AG04449 (cell line): Measurements from ENCODE around the gene H1-8.

Source experiments
- CTCF ChIA-PET: fragments of 350-600 bp; formaldehyde crosslinking; extraction: SDS; loops from one replicate; lab custom pipeline; 2021; ENCODE audit warnings: antibody characterized with exemption; lab: Yijun Ruan, JAX
- POLR2A ChIA-PET: fragments of 400-600, 350-600 bp; formaldehyde crosslinking; extraction: SDS; loops from one replicate; lab custom pipeline; 2020; ENCODE audit warnings: antibody characterized with exemption, inconsistent platforms; lab: Yijun Ruan, JAX
- DNase-seq: peaks from one replicate; pipeline ENCODE4 v3.0.0-alpha.2; 2010; ENCODE audit warnings: low read depth, low spot score
- H3K4me3 ChIP-seq: 2 replicates; pipeline ENCODE4 v1.5.1; 2011; ENCODE audit warnings: low read depth, mild to moderate bottlenecking, control low read depth, low read length
- TF ChIP-seq, protein P1 (sequence below): IDR thresholded peaks from one replicate; pipeline ENCODE4 v1.5.1; 2011; ENCODE audit warnings: mild to moderate bottlenecking, moderate library complexity, low read length, control low read depth, inconsistent platforms; ENCODE audit not compliant: insufficient read depth; ENCODE audit errors: missing control alignments

H1-8 gene

DNA sequence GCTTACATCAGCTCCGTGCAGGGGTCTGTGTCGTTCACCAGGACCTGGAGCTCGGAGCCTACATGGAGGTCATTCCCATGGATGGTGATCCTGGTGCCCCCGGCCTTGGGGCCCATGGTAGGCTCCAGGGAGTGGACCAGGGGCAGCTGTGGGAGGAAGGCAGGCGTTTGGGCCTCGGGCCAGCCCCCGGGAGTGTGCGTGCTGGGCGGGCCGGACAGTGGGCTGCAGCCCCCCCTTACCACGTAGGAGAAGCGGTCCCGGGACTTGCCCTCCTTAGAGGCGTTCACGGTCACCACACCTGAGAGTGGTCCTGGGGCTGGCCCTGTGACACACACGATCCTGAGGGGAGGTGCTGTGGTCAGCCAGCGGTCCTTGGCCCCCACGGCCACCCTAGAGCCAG lies 29.6 kb downstream of the H1-8 start:
- CTCF ChIA-PET: no interaction called here
- POLR2A ChIA-PET: no interaction called here
- TF ChIP-seq, protein P1, sequence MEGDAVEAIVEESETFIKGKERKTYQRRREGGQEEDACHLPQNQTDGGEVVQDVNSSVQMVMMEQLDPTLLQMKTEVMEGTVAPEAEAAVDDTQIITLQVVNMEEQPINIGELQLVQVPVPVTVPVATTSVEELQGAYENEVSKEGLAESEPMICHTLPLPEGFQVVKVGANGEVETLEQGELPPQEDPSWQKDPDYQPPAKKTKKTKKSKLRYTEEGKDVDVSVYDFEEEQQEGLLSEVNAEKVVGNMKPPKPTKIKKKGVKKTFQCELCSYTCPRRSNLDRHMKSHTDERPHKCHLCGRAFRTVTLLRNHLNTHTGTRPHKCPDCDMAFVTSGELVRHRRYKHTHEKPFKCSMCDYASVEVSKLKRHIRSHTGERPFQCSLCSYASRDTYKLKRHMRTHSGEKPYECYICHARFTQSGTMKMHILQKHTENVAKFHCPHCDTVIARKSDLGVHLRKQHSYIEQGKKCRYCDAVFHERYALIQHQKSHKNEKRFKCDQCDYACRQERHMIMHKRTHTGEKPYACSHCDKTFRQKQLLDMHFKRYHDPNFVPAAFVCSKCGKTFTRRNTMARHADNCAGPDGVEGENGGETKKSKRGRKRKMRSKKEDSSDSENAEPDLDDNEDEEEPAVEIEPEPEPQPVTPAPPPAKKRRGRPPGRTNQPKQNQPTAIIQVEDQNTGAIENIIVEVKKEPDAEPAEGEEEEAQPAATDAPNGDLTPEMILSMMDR: no peak
- DNase-seq: no peak
- no peak overlapping the region for H3K4me3 ChIP-seq

DNA sequence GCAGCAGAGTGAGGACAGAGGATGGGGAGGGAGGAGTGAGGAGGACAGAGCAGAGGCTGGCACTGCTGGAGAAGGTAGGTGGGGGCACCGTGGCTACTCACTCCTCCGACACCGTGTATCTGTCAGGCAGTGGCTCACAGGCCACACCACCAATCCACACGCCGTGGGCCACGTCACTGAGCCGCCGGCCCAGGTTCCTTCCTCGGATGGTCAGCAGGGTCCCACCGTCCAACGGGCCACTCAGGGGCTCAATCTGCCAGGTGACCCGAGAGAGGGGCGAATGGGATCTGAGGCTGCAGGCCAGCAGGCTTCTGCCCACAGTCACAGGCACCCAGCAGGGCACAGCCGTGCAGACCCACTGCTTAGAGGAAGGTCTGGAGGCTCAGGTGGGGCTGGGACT lies 30.5 kb downstream of the H1-8 start:
- TF ChIP-seq, protein P1: no peak
- POLR2A ChIA-PET: no interaction called here
- no peak for DNase-seq

DNA sequence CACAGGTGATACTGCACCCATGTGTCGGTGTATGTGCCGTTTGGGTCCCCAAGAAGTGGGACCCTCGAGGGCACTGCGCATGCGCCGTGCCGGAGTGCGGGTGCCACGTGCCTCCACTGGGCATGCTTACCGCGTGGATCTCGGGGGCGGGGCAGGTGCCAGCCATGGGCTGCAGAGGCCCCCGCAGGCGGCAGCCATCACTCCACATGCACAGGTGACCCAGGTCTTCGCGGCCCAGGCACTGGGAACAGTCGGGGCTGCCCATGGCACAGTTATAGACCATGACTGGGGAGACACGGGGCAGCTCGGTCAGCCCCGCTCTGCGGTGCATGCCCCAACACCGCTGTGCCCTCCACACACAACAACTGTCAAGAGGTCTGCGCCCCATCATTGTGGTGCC lies 31.2 kb downstream of the H1-8 start:
- ChIA-PET POLR2A (no interaction called here), CTCF (no interaction called here)
- no peak overlapping the region for H3K4me3 ChIP-seq
- TF ChIP-seq, protein P1: no peak
- DNase-seq: no peak

More for the DNA sequence above, 30.5 kb downstream of the H1-8 start:
- CTCF ChIA-PET: no interaction called here
- no peak overlapping the region for H3K4me3 ChIP-seq

DNA sequence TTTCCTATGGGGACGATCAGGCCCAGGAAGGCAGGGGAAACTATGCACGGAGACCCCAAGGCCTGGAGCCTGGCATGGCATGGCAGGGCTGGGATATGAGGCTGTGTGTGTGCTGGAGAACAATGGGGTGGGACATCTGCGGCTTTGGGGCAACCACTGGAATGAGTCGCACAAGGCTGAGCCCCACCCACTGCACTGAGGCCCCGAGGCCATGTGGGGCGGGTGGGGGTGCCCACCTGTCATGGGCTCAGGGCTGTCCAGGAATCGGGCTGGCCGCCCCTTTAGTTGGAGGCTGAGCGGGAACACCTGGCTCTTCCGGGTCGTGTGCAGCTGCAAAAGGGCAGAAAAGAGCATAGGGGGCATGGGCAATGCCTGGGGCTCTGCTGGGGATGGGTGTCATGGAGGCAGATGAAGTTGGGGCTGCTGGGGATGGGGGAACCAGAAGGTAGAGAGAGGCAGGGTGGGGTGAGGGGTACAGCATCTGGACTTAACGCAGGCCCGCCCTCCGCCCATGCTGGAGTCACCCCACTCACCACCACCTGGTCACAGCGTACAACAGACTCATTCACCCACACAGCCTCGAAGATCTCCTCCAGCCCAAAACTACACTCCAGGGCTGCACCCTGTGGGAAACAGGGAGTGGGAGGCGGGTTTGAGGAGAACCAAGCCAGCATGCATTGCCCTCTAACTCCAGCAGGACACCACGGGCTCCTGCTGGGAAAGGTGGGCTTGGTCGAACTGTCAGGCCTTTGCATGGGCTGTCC lies 32.4 kb downstream of the H1-8 start:
- ChIA-PET POLR2A (no interaction called here), CTCF (interaction anchor here (1.3 kb wide), 1 partner anchor 13 kb away, joined by 4 read pairs; no protein-coding TSS in a partner anchor)
- no peak for DNase-seq
- H3K4me3 ChIP-seq: no peak overlapping the region
- TF ChIP-seq, protein P1: no peak

DNA sequence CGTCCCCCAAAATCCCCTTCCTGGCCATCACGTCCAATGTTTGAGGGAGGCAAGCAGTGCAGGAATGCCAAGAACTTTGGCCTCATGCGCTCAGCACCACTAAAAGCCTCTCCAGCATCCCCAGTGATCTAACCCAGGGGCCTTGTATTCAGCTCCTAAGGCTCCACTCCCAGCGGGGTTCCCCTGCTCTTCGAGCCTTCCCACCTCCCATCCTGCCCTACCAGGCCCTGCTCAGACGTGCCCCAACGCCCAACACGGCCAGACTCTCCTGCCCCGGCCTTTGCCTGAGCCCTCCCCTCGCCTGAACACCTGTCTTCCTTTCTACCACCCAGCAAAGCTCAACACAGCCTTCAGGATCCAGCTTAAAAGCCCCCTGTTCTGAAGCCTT lies 33.0 kb downstream of the H1-8 start:
- ChIA-PET CTCF (interaction anchor here (1.3 kb wide), 1 partner anchor 14 kb away, joined by 4 read pairs; no protein-coding TSS in a partner anchor), POLR2A (no interaction called here)

More for the DNA sequence above, 33.0 kb downstream of the H1-8 start:
- no peak overlapping the region for H3K4me3 ChIP-seq
- TF ChIP-seq, protein P1: no peak
- DNase-seq: no peak
